HG02870 (cell line): ENCODE measurements around the gene ZNF423.

ENCODE experiments used
- ATAC-seq: cut with Tn5 transposase; IDR thresholded peaks from one replicate; pipeline ENCODE4 v1.9.1; 2021; ENCODE audit warnings: mild to moderate bottlenecking, moderate library complexity; ENCODE audit not compliant: unreplicated experiment

ZNF423 gene

DNA sequence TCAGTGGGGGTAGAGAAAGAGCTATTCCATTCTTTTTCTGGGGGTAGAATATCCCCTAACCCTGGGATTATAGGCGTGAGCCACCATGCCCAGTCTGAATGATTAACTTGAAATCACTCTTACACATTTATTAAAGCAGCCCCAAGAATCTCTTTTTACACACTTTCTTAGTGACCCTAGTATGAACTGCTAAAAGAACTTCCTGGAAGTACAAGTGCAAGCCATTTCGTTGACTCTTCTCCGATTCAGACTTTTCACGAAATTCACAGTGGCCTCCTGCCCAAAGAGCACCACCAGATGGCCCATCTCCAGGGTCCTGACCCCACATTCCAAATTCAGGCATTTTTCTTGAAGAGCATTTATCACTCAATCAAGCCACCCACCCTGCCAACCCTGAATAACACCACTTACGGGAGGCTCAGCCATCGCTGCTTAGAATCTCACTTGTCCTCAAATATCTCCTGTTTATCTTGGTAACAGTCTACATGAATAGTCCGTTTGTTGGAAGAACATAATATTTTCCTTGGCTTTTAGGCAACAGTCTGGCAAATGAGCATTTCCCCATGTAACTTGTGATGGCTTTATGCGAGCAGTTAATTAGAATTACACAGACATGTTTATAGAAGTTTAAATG is 28.0 kb downstream of the ZNF423 start:
- no peak for ATAC-seq

GRCh38 chr16:49826515-49826914 is 29.4 kb downstream of the ZNF423 start:
- no peak for ATAC-seq

DNA sequence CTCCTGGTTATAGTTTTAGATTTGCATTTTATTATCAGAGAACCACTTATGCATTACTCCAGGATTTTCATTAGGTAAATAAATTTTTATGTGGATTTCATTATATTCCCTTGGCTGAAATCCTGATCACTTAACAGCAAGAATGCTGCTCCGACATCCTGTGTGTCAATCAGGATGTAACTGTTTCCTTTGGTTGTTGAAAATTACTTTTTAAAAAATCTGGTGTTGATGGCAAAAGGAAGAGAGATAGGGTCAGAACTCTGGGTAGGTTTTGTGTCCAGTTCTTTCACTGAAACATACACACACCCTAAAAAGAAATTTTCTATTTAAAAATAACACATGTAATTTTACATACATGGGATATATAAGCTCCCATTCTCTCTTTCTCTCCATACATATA is 30.9 kb downstream of the ZNF423 start:
- no peak for ATAC-seq

GRCh38 chr16:49824593-49824992 is 31.3 kb downstream of the ZNF423 start:
- no peak for ATAC-seq

DNA sequence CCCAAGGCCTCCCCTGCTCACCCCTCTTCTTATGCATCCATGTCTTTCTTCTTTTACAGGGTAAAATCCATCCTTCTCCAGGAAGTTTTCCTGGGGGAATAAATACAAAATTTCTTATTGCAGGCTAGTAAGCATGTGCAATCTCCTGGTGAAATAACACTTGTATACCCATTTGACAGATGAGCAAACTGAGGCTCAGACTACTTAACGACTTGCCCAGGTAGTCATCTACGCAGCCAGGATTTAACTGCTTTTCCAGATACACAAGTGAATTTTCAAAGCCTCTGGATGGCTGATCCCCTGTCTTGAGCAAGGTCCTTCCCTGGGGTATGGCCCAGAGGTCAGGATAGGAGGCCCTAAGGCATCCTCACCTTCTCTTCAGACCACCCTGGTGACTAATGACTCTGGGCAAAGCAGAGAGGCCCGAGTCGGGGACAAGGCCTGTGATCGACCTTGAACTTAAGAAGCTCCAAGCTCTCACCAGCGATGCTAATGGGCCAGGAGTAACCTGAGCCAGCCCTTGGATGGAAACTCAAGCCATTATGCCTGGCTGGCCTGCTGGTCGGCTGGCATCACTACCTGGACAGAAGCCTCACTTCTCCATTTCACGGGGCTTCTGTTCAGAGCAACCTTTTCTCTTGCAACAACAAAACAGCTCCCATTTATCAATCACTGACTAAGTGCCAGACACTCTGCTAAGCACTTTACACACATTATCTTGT is 33.1 kb downstream of the ZNF423 start:
- no peak for ATAC-seq

DNA sequence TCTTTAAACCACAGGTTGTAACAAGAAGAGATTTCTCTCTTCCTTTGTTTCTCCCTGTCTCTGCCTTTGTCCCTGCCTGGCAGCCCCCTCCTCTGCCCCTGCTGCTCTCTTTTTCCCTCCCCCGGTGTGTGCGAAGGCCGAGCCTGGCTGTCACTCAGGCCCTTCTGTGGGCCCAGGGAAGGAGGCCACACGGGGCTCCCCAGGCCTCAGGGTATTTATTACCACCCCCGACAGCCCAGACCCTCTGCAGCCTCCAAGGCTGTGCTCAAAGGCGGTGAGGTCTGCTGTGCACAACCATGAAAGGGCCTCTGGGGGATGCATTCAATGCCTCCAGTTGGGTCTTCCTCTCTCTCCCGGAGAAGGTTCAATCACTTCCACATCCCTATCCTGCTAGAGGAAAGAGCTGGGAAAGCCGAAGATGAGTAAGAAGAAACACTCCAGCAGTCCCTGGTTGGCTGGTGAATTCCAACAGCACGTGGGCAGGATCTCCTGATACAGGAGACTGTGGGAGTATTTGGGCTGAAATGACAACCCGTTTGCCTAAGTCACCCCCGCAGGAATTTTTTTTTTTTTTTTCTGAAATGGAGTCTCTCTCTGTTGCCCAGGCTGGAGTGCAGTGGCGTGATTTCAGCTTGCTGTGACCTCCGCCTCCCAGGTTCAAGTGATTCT is 34.2 kb downstream of the ZNF423 start:
- no peak for ATAC-seq

DNA sequence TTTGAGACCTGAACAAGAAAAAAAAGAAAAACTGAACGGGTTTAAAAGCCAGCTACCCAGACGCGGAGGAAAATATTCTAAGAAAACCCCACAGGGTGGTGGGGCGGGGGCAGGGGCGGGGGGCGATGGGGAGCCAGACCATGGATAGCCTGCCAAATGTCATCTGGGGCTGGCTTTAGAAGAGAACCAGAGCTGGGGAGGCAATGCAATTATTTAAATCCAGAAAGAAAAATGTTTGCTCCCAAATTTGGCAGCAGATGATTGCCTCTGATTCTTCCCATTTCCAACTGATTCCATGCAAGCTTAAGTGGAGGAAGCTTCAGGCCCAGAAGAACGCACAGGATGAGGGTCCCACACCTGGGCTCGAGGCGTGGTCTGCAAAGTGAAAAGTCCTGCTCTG is 34.8 kb downstream of the ZNF423 start:
- no peak for ATAC-seq

DNA sequence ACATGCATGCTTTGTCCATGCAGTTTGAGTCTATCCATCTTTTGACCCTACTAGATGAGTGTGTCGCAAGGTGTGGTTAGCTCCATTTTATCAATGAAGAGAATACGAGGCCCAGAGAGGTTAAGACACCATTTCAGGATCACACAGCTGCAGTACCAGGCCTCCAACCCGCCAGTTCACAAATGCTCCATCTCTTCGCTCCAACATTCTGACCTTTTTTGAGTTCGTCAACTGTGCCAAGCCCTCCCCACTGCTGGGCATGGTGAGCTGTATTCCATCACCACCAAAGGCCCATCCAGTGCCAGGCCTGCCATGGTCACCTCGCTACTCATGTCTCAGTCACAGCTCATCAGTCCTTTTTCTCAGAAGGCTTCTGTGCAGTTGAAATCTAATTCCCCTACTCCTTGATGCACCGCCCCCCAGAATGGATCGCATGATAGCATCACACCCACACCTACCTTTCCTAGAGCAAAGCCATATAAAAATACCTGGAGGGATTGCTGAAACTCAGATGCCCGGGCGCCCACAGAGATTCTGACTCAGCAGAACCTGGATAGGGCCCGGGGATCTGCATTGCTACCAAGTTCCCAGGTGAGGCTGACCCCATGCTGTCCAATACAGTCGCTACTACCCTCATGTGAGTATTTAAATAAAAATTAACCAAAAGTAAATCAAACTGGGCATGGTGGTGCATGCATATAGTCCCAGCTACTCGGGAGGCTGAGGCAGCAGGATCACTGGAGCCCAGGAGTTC is 38.0 kb downstream of the ZNF423 start:
- ATAC-seq: no peak

GRCh38 chr16:49816875-49817274 is 39.0 kb downstream of the ZNF423 start:
- no peak for ATAC-seq

DNA sequence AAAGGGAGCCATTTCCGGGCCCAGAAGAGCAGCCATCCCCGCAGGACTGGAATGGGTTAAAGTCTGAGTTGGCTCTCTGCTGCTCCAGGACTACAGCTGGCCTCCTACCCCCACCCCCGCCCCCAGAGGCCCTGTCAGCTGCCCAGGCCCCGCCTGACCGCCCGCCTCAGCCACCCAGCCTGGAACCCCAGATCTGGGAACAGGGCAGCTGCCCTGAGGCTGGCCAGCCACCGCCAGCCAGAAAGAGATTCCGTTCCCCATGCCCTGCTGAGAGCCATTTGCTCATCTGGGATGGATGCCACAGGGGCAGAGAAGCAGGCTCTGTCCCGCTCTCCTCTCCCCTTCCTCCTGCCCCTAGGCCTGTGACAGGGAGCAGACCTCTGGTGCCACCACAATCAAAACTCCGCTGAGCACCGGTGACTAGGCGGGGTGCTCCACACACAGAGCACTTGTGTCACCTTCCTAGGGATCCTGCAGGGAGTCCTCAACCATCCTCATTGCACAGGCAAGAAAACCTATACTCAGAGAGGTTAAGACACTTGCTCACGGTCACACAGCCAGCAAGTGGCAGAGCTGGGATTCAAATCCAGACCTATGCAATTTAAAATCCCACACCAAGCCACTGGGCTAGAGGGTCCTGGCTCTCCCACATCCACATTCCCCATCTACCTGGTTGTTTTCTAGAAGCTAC is 44.1 kb downstream of the ZNF423 start:
- no peak for ATAC-seq

GRCh38 chr16:49810831-49811230 is 45.1 kb downstream of the ZNF423 start:
- ATAC-seq: no peak

DNA sequence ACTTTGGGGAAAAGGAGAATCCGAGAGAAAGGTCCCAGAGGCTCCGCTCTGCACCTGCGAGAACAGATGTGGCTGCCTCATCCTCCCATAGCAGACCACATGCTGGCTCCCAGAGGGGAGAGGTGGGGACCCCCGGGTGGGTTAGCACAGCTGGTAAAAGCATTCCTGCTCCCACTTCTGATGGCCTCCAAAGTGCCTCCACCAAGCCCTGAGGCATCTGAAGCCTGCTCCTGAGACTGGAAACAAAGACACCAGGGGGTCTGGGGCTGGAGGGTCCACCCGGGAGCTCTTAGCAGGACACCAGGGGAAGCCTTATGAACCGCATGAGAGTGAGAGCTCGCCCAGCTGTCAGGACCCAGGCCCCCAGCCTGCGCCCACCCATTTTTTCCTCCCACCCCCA is 46.4 kb downstream of the ZNF423 start:
- no peak for ATAC-seq

- no peak for ATAC-seq
Measured at GRCh38 chr16:49809062-49809461, 46.9 kb downstream of the ZNF423 start.

GRCh38 chr16:49806446-49806845 is 49.5 kb downstream of the ZNF423 start:
- ATAC-seq: no peak

- no peak for ATAC-seq
Measured at GRCh38 chr16:49801290-49801689, 54.6 kb downstream of the ZNF423 start.

DNA sequence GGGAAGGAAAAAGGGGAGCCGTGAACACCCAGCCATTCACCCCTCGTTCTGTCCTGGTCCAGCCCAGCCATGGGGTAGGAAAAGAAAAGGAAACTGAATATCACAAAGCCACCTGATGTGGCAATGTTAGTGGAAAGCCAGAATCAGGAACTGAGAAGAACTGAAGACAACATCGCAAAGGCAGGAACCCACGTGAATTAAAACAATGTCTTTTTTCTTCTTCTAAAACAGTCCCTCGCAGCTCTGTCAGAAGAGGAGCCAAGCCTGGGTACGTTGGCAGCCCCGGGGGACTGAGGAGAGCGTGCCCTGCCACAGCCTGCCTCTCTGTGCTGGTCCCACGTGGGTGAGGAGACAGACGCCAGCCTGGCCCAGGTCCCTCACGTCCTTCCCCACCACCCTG is 55.0 kb downstream of the ZNF423 start:
- ATAC-seq: no peak

DNA sequence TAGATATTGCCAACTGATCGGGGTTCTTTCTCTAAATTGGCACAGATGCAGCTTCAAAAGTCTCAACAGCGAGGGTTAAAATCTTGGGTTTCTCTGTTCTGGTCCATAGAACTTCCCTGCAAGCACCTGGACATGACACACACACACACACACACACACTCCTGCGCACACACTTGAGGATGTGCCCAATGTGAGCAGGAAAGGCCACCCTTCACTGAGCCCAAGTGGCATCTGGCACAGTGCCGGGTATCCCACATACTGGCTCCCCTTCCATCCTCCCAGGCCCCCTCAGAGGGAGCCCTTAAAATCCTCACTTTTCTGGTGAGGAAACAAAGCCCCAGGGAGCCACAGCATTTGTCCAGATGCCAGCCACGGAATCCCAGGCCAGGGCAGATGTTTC is 55.5 kb downstream of the ZNF423 start:
- no peak for ATAC-seq

GRCh38 chr16:49799172-49799571 is 56.7 kb downstream of the ZNF423 start:
- no peak for ATAC-seq

- ATAC-seq: no peak
Measured at GRCh38 chr16:49795513-49795912, 60.4 kb downstream of the ZNF423 start.

GRCh38 chr16:49793244-49793643 is 62.7 kb downstream of the ZNF423 start:
- no peak for ATAC-seq

DNA sequence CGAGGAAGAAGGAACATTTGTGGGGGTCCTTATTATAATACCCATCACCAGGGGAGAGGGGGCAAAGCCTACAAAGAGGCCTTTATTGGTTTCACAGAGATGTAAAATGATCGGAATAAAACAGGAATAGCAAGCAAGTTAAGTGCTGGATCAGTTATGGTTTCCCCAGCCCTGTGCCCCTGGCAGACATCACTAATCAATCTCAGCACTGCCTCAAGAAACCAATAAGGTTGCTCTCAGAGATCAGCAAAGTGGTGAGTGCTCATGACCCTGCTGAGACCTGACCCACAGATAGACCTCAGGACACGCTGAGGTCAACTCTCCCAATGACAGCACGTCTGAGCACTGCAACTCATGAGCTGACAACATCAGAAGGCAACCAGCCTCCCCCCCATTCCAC is 66.3 kb downstream of the ZNF423 start:
- ATAC-seq: no peak
